ENCODE results near the gene ODF4.

DNA sequence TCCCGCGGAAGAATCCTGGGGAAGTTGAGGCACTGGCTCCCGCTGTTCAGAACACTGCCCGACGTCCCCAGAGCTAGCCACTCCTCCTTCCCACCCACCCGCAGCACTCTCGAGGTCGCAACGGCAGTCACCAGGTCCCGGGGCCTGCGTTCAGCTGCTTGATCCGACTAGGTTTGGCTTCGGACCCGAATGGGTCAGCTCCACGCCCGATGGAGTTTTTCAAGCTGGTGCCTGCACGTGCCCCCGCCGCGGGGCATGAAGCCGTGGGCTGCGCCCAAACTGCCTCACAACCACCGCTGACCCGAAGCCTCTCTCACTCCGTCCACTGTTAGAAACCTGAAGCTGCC is 12.4 kb upstream of the ODF4 start:
- TF ChIP-seq, protein P1, sequence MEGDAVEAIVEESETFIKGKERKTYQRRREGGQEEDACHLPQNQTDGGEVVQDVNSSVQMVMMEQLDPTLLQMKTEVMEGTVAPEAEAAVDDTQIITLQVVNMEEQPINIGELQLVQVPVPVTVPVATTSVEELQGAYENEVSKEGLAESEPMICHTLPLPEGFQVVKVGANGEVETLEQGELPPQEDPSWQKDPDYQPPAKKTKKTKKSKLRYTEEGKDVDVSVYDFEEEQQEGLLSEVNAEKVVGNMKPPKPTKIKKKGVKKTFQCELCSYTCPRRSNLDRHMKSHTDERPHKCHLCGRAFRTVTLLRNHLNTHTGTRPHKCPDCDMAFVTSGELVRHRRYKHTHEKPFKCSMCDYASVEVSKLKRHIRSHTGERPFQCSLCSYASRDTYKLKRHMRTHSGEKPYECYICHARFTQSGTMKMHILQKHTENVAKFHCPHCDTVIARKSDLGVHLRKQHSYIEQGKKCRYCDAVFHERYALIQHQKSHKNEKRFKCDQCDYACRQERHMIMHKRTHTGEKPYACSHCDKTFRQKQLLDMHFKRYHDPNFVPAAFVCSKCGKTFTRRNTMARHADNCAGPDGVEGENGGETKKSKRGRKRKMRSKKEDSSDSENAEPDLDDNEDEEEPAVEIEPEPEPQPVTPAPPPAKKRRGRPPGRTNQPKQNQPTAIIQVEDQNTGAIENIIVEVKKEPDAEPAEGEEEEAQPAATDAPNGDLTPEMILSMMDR (IDR thresholded peaks at IDR 0.05), result no peak
- TF ChIP-seq POLR2A (IDR thresholded peaks at IDR 0.05) (no peak), EP300 (IDR thresholded peaks at IDR 0.05) (no peak)

Data from ovary (tissue), 3 donors.